Measurements from ENCODE around the gene CCDC6.
"Not testable (repeated sequence)": the region's sequence is repeated elsewhere in the genome, so short reads cannot be mapped to it uniquely, and the experiment has no call there.

The CCDC6 gene

GRCh38 chr10:59905066-59905730 is 1.2 kb downstream of the CCDC6 start:
- DNase-seq, result no peak

DNA sequence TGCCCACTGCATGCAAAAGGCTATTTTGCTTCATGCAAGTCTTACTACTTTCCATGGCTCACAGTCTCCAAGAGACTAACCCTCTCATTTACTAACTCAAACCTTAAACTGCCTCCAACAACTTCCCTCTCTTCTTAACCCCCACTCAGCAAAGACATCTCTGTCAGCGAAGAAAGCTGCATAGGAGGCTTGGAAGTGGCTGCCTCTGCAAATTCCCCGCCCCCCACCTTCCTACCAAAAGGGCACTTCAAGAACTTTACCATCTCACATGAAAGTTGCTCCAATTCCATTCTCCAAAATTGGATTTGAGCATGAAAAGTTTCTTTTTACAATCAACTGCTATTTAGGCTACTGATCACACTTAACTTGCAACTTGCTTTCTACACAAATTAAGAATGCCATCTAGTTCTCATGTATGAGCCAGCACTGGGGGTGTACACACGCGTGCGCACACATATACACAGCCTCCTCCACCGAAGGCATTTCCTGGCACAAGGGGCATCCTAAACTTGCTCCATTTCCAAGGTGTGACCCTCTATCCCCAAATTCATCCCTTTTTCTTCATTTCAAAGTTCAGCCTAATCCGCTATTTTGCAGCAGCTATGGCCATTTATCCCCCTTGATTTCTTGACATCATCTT is 1.8 kb downstream of the CCDC6 start:
- no peak for DNase-seq

DNA sequence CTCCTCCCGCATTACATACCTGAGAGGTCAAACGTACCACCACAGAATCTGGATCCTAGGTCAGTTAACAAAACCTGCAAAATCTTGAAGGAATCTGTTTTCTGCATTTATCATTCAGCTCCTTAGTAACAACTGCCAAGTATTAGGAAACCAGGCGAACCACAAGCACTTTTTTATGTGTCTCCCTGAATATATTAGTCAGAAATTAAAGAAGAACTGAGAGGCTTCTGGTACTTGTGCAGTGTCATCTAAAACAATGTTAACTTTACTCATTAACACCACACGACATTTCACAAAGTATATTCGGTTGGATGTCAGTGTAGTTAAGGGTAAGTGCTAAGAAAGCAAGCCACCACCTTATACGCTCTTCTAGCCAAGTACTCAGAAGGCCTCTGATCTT is 2.5 kb downstream of the CCDC6 start:
- DNase-seq, result no peak

- no peak for DNase-seq
Observed at GRCh38 chr10:59902016-59902415, 4.3 kb downstream of the CCDC6 start.

GRCh38 chr10:59901470-59901869 is 4.9 kb downstream of the CCDC6 start:
- no peak for DNase-seq

- DNase-seq, result no peak
Observed at GRCh38 chr10:59900048-59900727, 6.2 kb downstream of the CCDC6 start.

- DNase-seq, result no peak
Observed at GRCh38 chr10:59898125-59898835, 8.1 kb downstream of the CCDC6 start.

GRCh38 chr10:59896191-59896590 is 10.2 kb downstream of the CCDC6 start:
- DNase-seq, result no peak

DNA sequence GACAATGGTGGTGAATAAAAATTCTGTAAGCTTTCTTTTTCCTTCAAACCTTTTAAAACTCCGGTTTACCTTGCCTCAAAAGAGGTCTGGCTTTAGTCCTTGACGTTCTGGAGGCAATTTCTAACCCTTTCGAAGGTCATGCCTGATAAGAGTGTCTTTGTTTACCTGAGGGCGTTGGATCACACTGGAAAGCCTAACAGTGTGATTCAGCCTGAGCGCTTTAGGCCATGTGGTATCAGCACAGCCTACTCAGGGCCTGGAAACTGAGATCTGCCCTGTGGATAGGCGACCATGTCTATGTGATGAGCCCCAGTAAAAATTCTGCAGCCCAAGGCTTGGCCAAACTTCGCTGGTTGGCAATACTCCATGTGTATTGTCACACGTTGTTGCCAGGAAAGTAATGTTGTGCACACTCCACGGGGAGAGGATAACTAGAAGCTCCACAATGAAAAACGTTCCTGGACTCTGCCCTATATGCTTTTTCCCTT is 10.7 kb downstream of the CCDC6 start:
- DNase-seq, result no peak

DNA sequence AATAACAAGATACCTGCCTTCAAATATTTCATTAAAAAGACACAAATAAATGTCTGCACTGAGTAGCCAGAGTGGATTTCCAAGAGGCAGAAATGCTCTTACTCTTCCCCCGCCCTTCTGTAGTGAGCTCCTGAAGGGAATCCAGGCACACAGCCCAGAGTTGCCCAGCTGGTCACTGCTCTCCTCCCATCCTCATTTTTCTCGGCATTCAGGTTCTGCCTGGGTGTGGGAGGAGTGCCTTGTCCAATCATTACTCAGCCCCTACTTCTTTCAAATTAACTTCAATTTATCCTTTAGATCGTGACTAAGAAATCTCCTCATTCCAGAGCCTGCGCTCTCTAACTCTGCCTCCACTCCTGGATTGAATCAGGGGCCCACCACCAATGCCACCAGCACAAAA is 12.2 kb downstream of the CCDC6 start:
- DNase-seq, result no peak

DNA sequence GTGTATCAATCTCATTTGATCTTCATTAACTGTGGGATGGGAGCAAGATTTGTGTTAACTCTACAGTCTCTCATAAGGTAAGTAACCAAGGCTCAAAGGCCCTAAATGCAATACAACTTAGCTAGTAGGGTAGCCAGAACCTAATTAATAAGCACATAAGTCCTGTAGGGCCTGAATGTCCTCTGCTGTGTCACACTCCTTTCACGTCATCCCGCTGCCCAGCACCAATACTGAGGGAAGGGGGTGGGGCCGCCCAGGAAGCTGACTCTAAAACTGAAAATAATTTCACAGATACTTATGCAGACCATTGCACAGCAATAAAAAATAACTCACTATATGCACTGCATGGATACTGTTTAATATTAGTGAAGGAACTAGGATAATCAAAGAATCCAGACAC is 13.7 kb downstream of the CCDC6 start:
- DNase-seq, result no peak

- no peak for DNase-seq
Observed at GRCh38 chr10:59891936-59892335, 14.4 kb downstream of the CCDC6 start.

- DNase-seq, result no peak
Observed at GRCh38 chr10:59891349-59891748, 15.0 kb downstream of the CCDC6 start.

GRCh38 chr10:59888781-59889435 is 17.4 kb downstream of the CCDC6 start:
- no peak for DNase-seq

GRCh38 chr10:59887972-59888640 is 18.2 kb downstream of the CCDC6 start:
- DNase-seq, result no peak

- no peak for DNase-seq
Observed at GRCh38 chr10:59887006-59887405, 19.4 kb downstream of the CCDC6 start.

GRCh38 chr10:59885430-59886134 is 20.8 kb downstream of the CCDC6 start:
- no peak for DNase-seq

DNA sequence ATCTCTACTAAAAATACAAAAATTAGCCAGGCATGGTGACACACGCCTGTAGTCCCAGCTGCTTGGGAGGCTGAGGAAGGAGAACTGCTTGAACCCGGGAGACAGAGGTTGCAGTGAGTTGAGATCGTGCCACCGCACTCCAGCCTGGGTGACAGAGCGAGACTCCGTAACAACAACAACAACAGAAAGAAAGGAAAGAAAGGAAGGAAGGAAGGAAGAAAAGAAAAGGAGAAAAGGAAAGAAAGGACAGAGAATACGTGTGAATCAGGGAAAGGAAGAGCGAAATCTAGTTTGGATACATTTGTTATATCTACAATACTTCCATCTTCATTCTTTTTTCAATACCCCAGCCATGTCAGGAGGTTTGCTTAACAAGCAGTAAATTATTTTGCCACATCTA is 21.5 kb downstream of the CCDC6 start:
- not testable (repeated sequence) for DNase-seq

- DNase-seq, result no peak
Observed at GRCh38 chr10:59881640-59882039, 24.7 kb downstream of the CCDC6 start.

DNA sequence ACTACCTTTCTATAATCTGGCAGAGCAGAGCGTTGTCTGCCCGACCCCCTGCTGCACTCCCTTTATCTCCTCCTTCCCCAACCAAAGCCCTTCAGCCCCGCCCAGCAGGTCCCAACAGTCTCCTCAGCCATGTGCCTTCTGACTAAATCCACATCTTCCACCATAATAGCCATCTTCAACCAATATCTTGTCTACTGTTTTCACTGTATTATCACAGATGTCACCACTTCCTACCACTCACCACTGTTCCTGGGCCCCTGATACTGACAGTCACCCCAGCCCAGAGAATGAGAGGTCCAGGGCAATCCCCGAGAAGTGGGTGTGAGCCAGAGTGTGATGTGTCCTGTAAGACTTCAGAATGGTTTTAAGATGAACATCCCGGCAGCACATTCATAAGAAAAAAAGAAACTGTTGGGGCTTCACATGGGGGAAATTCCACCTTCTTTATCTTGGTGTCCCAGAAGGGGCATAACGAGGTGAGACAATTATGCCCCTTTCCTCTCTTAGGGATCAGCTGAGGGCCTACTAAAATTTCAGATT is 25.3 kb downstream of the CCDC6 start:
- no peak for DNase-seq

GRCh38 chr10:59880019-59880717 is 26.2 kb downstream of the CCDC6 start:
- no peak for DNase-seq

Measured in activated CD4-positive, alpha-beta T cell treated with anti-CD3 and anti-CD28 coated beads, Interleukin-2, amount 50 U/mL, for 1 hour (primary cell).